Type B pancreatic cell (in vitro differentiated cells): ENCODE measurements around the gene GRSF1. TPM values are rescaled to one million over a fixed set of nuclear protein-coding genes. Genes with fewer than 3 reads are reported as not detected.

ENCODE experiments used
- DNase-seq: peaks from one replicate; pipeline ENCODE4 v3.0.0; 2021; ENCODE audit warnings: mixed read lengths; ENCODE audit not compliant: unreplicated experiment; ENCODE audit errors: extremely low spot score
- H3K27ac Mint-ChIP-seq: 2 replicates; pipeline ENCODE4 v1.8.0; 2021; ENCODE audit warnings: mild to moderate bottlenecking, mixed read lengths
- H3K27me3 Mint-ChIP-seq: 2 replicates; pipeline ENCODE4 v1.8.0; 2021; ENCODE audit warnings: mixed read lengths
- H3K36me3 Mint-ChIP-seq: 2 replicates; pipeline ENCODE4 v1.8.0; 2021; ENCODE audit warnings: mixed read lengths
- H3K4me1 Mint-ChIP-seq: one replicate; pipeline ENCODE4 v1.8.0; 2021; ENCODE audit warnings: mixed read lengths; ENCODE audit not compliant: unreplicated experiment
- H3K4me3 Mint-ChIP-seq: 2 replicates; pipeline ENCODE4 v1.8.0; 2021; ENCODE audit warnings: mild to moderate bottlenecking, mixed read lengths
- H3K9me3 Mint-ChIP-seq: 2 replicates; pipeline ENCODE4 v1.8.0; 2021; ENCODE audit warnings: mixed read lengths
- total RNA-seq: library from RNA; stranded (reverse); gene quantifications from 2 replicates; pipeline ENCODE4 v1.2.1, GENCODE V29; 2021; ENCODE audit warnings: low replicate concordance
- TF ChIP-seq, protein P1 (sequence below): fragments of 200-600 bp; sonication (generic); conservative IDR thresholded peaks from 2 replicates; pipeline ENCODE4 v1.5.0; 2021; ENCODE audit warnings: antibody characterized with exemption, mild to moderate bottlenecking

Gene GRSF1
- total RNA-seq, 1 donor from 2014 or later: 95.5 TPM

DNA sequence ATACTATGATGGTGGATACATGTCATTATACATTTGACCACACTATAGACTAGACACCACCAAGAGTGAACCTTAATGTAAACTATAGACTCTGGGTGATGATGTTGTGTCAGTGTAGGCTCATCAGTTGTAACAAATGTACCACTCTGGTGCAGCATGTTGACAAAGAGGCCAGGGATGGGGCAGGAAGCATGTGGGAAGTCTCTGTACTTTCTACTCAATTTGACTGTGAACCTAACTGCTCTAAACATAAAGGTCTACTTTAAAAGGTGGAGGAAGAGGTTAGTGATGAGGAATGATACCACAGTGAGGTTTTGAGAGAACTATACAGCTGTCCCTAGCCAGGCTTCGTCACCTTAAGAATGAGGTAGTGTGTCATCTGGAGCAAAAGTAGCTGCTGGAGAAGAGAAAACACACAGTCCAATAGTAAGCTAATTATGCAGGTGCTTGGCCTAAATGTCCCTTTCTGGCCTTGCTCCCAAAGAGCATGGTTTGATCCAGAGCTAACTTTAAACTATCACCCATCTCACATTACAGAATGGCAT lies 38.4 kb downstream of the GRSF1 start:
- no peaks in the 10 kb centered on the region for H3K9me3 Mint-ChIP-seq
- no peak overlapping the region for H3K27ac Mint-ChIP-seq
- no peaks in the 10 kb centered on the region for H3K4me1 Mint-ChIP-seq
- no peak for DNase-seq
- H3K27me3 Mint-ChIP-seq: no peaks in the 10 kb centered on the region
- H3K36me3 Mint-ChIP-seq: peaks cover 11% of the 10 kb centered on the region
- H3K4me3 Mint-ChIP-seq: no peak overlapping the region
- TF ChIP-seq, protein P1, sequence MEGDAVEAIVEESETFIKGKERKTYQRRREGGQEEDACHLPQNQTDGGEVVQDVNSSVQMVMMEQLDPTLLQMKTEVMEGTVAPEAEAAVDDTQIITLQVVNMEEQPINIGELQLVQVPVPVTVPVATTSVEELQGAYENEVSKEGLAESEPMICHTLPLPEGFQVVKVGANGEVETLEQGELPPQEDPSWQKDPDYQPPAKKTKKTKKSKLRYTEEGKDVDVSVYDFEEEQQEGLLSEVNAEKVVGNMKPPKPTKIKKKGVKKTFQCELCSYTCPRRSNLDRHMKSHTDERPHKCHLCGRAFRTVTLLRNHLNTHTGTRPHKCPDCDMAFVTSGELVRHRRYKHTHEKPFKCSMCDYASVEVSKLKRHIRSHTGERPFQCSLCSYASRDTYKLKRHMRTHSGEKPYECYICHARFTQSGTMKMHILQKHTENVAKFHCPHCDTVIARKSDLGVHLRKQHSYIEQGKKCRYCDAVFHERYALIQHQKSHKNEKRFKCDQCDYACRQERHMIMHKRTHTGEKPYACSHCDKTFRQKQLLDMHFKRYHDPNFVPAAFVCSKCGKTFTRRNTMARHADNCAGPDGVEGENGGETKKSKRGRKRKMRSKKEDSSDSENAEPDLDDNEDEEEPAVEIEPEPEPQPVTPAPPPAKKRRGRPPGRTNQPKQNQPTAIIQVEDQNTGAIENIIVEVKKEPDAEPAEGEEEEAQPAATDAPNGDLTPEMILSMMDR: no peak

DNA sequence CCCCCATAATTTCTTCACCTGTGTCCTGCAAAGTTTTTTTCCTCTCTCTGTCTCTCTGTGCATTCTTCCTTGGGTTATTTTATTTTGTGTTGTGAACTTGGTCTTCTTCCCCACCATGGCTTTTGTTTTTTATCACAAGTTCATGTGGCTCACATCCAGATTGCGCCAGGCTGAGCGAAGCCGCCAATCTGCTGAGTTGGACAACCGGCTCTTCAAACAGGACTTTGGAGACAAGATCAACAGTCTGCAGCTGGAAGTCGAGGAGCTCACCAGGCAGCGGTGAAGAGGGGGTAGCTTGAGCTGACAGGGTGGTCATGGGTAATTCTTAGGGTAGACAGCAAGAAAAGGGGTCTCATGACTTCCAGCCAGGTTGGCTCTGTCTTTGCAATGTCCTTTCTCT lies 46.1 kb downstream of the GRSF1 start:
- H3K27ac Mint-ChIP-seq: no peak overlapping the region
- DNase-seq: no peak
- no peaks in the 10 kb centered on the region for H3K9me3 Mint-ChIP-seq
- no peaks in the 10 kb centered on the region for H3K27me3 Mint-ChIP-seq
- H3K36me3 Mint-ChIP-seq: peaks cover 18% of the 10 kb centered on the region
- H3K4me3 Mint-ChIP-seq: no peak overlapping the region
- H3K4me1 Mint-ChIP-seq: no peaks in the 10 kb centered on the region
- TF ChIP-seq, protein P1: no peak

DNA sequence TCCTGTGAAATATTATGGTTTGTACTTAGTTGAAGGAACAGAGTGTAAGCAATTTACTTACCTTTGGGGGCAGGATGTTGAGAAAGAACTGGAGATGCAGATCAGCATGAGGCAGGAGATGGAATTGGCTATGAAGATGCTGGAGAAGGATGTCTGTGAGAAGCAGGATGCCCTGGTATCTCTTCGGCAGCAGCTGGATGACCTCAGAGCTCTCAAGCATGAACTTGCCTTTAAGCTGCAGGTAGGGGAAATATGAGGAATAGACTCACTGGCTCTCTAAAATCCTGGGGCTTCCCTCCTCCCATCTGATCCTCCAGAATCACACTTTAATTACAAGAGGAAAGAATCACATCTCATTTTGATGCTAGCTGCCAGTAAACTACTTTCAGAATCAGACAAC lies 51.0 kb downstream of the GRSF1 start:
- no peaks in the 10 kb centered on the region for H3K27me3 Mint-ChIP-seq
- H3K4me1 Mint-ChIP-seq: no peaks in the 10 kb centered on the region
- DNase-seq: no peak
- H3K9me3 Mint-ChIP-seq: no peaks in the 10 kb centered on the region
- peaks cover 19% of the 10 kb centered on the region for H3K36me3 Mint-ChIP-seq
- H3K27ac Mint-ChIP-seq: no peak overlapping the region
- TF ChIP-seq, protein P1: no peak
- no peak overlapping the region for H3K4me3 Mint-ChIP-seq

DNA sequence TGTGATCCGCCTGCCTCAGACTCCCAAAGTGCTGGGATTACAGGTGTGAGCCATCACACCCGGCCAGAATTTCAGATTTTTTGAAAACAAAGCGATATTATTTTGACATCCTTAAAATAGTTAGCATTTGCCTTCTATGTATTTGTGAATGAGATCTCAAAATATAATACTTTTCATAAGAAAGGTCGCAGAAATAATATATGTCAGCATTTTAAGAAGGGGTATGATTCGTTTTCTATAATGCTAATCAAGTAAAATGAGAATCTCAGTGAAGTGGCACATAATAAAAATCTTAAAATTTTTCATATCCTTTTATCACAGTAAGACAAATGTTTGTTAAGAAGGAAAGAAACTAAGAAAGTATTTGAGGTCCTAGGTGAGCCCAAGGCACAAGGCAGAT lies 52.2 kb downstream of the GRSF1 start:
- TF ChIP-seq, protein P1: no peak
- Mint-ChIP-seq H3K27ac (no peak overlapping the region), H3K27me3 (no peaks in the 10 kb centered on the region), H3K4me3 (no peak overlapping the region), H3K9me3 (no peaks in the 10 kb centered on the region), H3K4me1 (no peaks in the 10 kb centered on the region), H3K36me3 (peaks cover 16% of the 10 kb centered on the region)
- DNase-seq: no peak

DNA sequence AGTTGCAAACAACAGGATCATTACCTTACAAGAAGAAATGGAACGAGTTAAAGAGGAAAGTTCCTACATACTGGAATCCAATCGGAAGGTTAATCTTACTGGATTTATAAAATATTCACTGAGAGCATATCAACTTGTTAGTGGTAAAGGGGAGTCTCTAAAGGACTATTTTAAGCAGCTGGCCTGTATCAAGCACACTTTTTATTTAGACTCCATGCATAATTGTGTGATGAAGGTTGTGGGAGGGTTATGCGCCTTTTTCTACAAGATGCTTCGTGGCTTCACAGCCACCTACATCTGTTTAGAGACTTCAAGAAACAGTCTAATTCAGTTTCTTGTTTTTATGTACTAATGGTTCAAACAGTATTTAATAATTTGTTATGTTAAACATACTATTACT lies 56.6 kb downstream of the GRSF1 start:
- Mint-ChIP-seq H3K4me3 (no peak overlapping the region), H3K9me3 (no peaks in the 10 kb centered on the region), H3K27ac (no peak overlapping the region), H3K36me3 (peaks cover 11% of the 10 kb centered on the region), H3K4me1 (no peaks in the 10 kb centered on the region), H3K27me3 (no peaks in the 10 kb centered on the region)
- DNase-seq: no peak
- TF ChIP-seq, protein P1: no peak
